ENCODE results near the gene RNF103.

Gene RNF103

DNA sequence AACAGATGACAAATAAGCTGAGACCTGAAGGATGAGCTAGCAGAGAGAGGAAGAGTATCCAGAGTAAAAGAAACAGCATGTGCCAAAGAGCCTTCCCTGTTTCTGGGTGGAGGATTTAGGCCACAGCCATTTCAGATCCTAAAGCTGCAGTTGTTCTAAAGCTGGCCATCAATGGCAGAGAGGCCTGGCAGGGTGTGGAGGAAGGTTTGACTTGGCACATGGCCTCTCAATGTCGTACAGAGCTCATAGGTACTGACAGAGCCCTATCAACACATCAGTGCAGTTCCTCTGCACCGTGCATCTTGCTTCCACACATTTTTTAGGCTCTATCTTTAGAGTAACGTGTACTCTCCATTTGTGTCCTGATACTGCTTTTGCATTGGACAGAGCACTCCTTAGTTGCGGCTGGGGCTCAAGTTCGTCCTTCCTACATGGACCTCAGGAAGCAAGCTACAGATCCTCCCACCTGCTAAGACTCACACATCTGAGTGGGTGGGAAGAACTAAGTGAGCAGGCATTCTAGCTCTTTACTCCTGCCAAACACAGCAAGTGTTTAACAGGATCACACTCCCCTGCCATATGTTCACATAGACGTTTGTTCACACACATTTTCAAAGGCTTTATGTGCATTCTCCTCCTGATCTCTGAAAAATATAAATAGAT, 57.4 kb downstream of the RNF103 start:
- DNase-seq (ENCODE audit: low spot score): no peak

DNA sequence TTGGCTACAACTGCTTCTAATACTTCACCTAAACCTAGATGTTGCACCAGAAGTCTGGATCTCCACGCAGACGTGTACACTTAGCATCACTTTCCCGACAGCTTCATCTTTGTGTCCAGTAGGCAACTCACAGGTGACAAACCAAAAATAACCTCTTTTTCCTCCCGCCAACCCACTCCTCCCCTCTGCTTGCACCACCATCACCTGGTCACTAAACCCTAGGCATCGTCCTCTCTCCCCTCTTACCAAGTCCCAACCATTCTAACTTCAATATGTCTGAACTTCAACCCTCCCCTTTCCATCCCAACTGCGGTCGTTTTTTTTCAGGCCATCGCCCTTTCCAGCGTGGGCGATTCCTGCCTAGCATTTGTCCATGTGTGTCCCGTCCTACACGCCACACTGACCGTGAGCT, 60.0 kb downstream of the RNF103 start:
- no peak for DNase-seq (ENCODE audit: low spot score)

DNA sequence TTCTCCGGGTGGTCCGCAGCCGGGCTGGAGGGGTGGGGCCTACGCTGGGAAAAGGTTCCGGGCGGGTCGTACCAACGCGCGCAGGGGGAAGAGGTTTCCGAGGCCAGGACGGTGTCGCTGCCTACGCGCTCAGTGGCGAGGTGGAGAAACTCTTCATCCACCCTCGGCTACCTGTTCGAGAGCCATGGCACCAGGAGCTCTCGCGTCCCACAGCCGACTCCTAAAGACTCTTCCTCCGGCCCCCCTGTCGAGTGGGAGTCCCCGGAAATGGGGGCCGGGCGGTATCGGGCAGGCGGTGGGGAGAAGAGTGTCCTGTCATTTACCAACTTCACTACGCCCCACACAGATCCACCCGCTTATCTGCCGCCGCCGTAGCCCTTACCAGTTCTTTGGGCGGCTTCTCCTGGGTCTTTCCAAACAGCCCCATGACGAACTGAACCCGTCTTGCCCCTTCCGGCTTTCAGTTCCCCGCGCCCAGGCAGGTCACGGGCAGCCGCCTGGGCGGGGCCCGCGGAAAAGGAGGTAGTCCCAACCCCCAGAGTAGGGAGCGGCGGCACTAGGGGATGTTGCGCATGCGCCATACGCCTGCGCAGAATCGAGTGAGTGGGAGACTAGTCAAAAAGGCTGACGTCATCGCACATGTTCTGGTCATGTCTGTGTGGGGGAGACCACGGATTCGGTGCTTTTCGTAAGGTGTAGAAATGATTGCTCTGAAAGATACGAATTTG, 60.6 kb downstream of the RNF103 start, which contains the start of gene CHMP3:
CHMP3 (minus strand) TSS at position 522 of the 728 bp plus-strand sequence; CDS start at position 427, 95 bp downstream.
- DNase-seq (ENCODE audit: low spot score): peak; percentile 97

DNA sequence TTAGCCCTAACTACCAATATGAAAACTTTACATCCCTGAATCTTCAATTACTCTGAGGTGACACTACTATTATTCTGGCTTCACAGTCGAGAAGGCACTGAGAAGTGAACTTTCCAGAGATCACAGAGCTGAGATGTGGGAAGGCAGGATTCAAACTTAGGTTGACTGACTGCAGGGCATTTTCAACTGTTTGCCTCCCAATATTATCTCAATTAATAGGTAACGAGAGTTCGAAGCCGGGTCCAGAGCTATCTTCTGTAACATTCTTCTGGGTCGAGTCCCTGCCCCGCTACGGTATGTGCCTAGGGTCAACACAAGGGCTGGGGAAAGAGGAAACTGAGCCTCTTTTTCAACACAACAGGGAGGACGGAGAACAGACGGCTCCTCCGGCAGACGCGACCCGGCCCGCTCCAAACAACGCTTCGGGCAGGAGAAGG, 61.2 kb downstream of the RNF103 start:
- no peak for DNase-seq (ENCODE audit: low spot score)

DNA sequence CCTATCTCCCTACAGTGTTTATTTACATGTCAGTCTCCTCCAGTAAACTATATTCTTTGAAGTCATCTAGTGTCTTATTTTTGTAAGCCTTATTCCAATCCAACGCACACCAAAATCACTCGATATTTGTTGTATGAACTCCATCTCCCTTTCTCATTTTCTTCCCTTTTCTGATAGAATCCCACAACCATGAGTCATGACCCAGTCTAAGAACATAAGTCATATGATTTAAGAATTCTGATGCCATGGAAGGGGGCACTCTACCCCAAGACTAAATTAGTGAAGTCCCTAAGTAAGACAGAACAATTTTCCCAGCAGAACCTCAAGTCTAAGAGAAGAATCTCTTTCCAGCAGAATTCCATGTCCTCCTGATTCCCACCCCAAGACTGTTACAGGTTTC, 65.8 kb downstream of the RNF103 start:
- DNase-seq (ENCODE audit: low spot score): no peak

DNA sequence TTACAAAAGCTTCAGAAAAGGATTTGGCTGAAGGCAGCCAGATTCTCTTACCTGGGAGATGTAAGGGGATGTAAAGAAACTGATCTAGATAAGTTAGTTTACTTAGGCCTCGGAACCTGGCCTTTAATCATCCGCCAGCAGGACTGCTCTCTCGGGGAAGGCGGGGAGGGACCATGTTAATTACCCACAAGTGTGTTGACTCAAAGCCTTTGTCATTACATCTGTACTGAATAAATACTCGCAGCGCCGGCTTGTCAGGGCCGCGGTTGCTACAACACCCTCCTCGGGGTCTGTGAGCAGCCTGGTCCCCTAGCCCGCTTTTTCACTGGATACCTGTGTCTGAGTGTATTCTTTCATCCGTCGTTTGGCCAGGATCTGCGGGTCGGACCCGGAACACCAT, 67.2 kb downstream of the RNF103 start:
- DNase-seq (ENCODE audit: low spot score): no peak
